Hepatocyte (in vitro differentiated cells): ENCODE results near the gene IL11RA.

Experiments
- EZH2 ChIP-seq: fragments of 200-600 bp; sonication (generic); IDR thresholded peaks from 2 replicates; pipeline ENCODE4 v1.6.1; 2016; ENCODE audit warnings: antibody characterized with exemption, mild to moderate bottlenecking, borderline replicate concordance
- EZH2phosphoT487 ChIP-seq: fragments of 200-600 bp; sonication (generic); IDR thresholded peaks from one replicate; pipeline ENCODE4 v1.6.1; 2018; ENCODE audit warnings: antibody characterized with exemption, mild to moderate bottlenecking, low read depth, moderate library complexity; ENCODE audit not compliant: unreplicated experiment, severe bottlenecking
- TF ChIP-seq, protein P1 (sequence below): fragments of 200-600 bp; sonication (generic); IDR thresholded peaks from 2 replicates; pipeline ENCODE4 v1.5.1; 2016; ENCODE audit warnings: antibody characterized with exemption, mild to moderate bottlenecking; ENCODE audit not compliant: poor library complexity

DNA sequence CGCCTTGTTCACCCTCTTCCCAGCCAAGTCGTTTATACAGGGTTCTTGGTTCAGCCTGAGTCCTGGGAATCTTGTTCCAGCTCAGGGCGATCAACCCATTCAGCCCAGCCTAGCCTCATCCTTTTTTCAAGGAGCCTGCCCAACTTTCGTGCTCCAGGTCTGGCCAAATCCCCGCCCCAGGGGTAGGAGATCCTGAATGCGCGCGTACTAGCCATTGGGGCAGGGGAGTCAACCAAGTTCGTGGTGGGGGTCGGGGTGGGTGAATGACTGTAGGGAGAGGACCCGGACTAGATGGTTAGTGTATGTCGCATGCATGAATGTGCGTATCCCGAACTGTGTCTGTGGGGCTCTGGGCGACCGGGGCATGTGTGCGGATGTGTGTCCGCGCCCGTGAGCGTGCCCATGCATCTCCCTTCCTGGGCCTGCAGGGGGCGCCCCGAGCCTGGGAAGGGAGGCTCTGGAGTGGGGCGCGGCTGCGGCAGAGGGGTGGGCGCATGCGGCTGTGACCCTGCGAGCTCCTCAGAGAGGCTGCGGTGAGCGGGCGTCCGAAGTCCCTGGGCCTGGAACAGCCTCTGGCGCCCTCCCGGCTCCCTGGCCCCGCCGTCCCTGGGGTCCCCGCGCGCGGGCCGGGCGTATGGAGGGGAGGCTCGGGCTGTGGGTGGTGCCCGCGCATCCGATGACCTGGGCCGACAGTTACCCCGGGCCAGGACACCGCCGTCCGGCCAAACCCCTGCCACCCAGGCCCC is 49.2 kb downstream of the IL11RA start:
- TF ChIP-seq, protein P1, sequence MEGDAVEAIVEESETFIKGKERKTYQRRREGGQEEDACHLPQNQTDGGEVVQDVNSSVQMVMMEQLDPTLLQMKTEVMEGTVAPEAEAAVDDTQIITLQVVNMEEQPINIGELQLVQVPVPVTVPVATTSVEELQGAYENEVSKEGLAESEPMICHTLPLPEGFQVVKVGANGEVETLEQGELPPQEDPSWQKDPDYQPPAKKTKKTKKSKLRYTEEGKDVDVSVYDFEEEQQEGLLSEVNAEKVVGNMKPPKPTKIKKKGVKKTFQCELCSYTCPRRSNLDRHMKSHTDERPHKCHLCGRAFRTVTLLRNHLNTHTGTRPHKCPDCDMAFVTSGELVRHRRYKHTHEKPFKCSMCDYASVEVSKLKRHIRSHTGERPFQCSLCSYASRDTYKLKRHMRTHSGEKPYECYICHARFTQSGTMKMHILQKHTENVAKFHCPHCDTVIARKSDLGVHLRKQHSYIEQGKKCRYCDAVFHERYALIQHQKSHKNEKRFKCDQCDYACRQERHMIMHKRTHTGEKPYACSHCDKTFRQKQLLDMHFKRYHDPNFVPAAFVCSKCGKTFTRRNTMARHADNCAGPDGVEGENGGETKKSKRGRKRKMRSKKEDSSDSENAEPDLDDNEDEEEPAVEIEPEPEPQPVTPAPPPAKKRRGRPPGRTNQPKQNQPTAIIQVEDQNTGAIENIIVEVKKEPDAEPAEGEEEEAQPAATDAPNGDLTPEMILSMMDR, result peak; percentile 90
- no peak for TF ChIP-seq EZH2phosphoT487
- no peak for TF ChIP-seq EZH2
